IPS DF 6.9 (cell line): ENCODE results near the gene DNAI7.

Experiments used
- DNase-seq: peaks from one replicate; pipeline ENCODE4 v3.0.0-alpha.2; 2013; ENCODE audit warnings: low read depth, low spot score
- H3K27ac ChIP-seq: one replicate; pipeline ENCODE4 v1.5.1; 2013; ENCODE audit warnings: low read length, control low read depth
- H3K27me3 ChIP-seq: 2 replicates; pipeline ENCODE4 v1.6.1; 2013; ENCODE audit warnings: mild to moderate bottlenecking, low read length; ENCODE audit not compliant: control insufficient read depth, insufficient read depth
- H3K36me3 ChIP-seq: 2 replicates; pipeline ENCODE4 v1.6.1; 2013; ENCODE audit warnings: low read length; ENCODE audit not compliant: control insufficient read depth, insufficient read depth
- H3K4me1 ChIP-seq: 2 replicates; pipeline ENCODE4 v1.6.1; 2013; ENCODE audit warnings: low read length; ENCODE audit not compliant: control insufficient read depth, insufficient read depth
- H3K4me3 ChIP-seq: 2 replicates; pipeline ENCODE4 v1.5.1; 2013; ENCODE audit warnings: mild to moderate bottlenecking, low read length
- H3K9me3 ChIP-seq: 2 replicates; pipeline ENCODE4 v1.6.1; 2013; ENCODE audit warnings: low read length, inconsistent platforms; ENCODE audit not compliant: control insufficient read depth, insufficient read depth
- WGBS: extraction: QIAGEN DNeasy Blood & Tissue Kit; methylation state at CpG from one replicate; pipeline ENCODE4 v1.1.7; 2013; ENCODE audit warnings: mixed read lengths, missing lambda C conversion rate; ENCODE audit not compliant: insufficient read length, insufficient coverage; 5-methylcytosine and 5-hydroxymethylcytosine counted together

DNAI7 gene

GRCh38 chr12:25106818-25107217, 88.1 kb downstream of the DNAI7 start:
- H3K27ac ChIP-seq, result no peak overlapping the region
- H3K36me3 ChIP-seq, result no peaks in the 10 kb centered on the region
- H3K4me1 ChIP-seq, result no peaks in the 10 kb centered on the region
- no peak overlapping the region for H3K4me3 ChIP-seq
- no peaks in the 10 kb centered on the region for H3K9me3 ChIP-seq
- no peak for DNase-seq
- H3K27me3 ChIP-seq, result no peaks in the 10 kb centered on the region

GRCh38 chr12:25102402-25102801, 92.6 kb downstream of the DNAI7 start:
- WGBS, result no CpG with 5 or more reads among the region's 4 CpGs
- Histone ChIP-seq H3K4me1 (no peaks in the 10 kb centered on the region), H3K36me3 (no peaks in the 10 kb centered on the region), H3K27ac (no peak overlapping the region), H3K27me3 (no peaks in the 10 kb centered on the region), H3K9me3 (no peaks in the 10 kb centered on the region), H3K4me3 (no peak overlapping the region)
- DNase-seq, result no peak

GRCh38 chr12:25101092-25101445, 93.9 kb downstream of the DNAI7 start:
- Histone ChIP-seq H3K27ac (no peak overlapping the region), H3K4me1 (no peaks in the 10 kb centered on the region), H3K27me3 (no peaks in the 10 kb centered on the region), H3K36me3 (no peaks in the 10 kb centered on the region), H3K4me3 (no peak overlapping the region), H3K9me3 (no peaks in the 10 kb centered on the region)
- no peak for DNase-seq
- WGBS, result no CpG with 5 or more reads among the region's 4 CpGs

- WGBS, result no CpG with 5 or more reads among the region's 2 CpGs
- Histone ChIP-seq H3K4me1 (no peaks in the 10 kb centered on the region), H3K9me3 (no peaks in the 10 kb centered on the region), H3K27ac (no peak overlapping the region), H3K36me3 (no peaks in the 10 kb centered on the region), H3K27me3 (no peaks in the 10 kb centered on the region), H3K4me3 (no peak overlapping the region)
- DNase-seq, result no peak
Observed at GRCh38 chr12:25100194-25101091, 94.5 kb downstream of the DNAI7 start.

- no peaks in the 10 kb centered on the region for H3K36me3 ChIP-seq
- WGBS, result no CpG with 5 or more reads among the region's 2 CpGs
- H3K27ac ChIP-seq, result no peak overlapping the region
- no peak overlapping the region for H3K4me3 ChIP-seq
- no peaks in the 10 kb centered on the region for H3K27me3 ChIP-seq
- no peak for DNase-seq
- H3K9me3 ChIP-seq, result no peaks in the 10 kb centered on the region
- no peaks in the 10 kb centered on the region for H3K4me1 ChIP-seq
Observed at GRCh38 chr12:25099010-25099409, 96.0 kb downstream of the DNAI7 start.

GRCh38 chr12:25089738-25090137, 105.2 kb downstream of the DNAI7 start:
- Histone ChIP-seq H3K27ac (no peak overlapping the region), H3K36me3 (no peaks in the 10 kb centered on the region), H3K27me3 (no peaks in the 10 kb centered on the region), H3K9me3 (no peaks in the 10 kb centered on the region), H3K4me3 (no peak overlapping the region), H3K4me1 (no peaks in the 10 kb centered on the region)
- no peak for DNase-seq
- no CpG with 5 or more reads among the region's 2 CpGs for WGBS

- no peaks in the 10 kb centered on the region for H3K4me1 ChIP-seq
- no CpG with 5 or more reads among the region's 10 CpGs for WGBS
- no peaks in the 10 kb centered on the region for H3K27me3 ChIP-seq
- no peaks in the 10 kb centered on the region for H3K36me3 ChIP-seq
- no peaks in the 10 kb centered on the region for H3K9me3 ChIP-seq
- H3K4me3 ChIP-seq, result no peak overlapping the region
- no peak overlapping the region for H3K27ac ChIP-seq
- DNase-seq, result no peak
Observed at GRCh38 chr12:25087596-25087995, 107.4 kb downstream of the DNAI7 start.

- no peaks in the 10 kb centered on the region for H3K9me3 ChIP-seq
- H3K4me1 ChIP-seq, result no peaks in the 10 kb centered on the region
- H3K36me3 ChIP-seq, result no peaks in the 10 kb centered on the region
- H3K4me3 ChIP-seq, result no peak overlapping the region
- H3K27me3 ChIP-seq, result no peaks in the 10 kb centered on the region
- no peak overlapping the region for H3K27ac ChIP-seq
- DNase-seq, result no peak
- WGBS, result no CpG with 5 or more reads among the region's 2 CpGs
Observed at GRCh38 chr12:25084816-25085215, 110.1 kb downstream of the DNAI7 start.

- no peak overlapping the region for H3K4me3 ChIP-seq
- H3K4me1 ChIP-seq, result no peaks in the 10 kb centered on the region
- H3K27me3 ChIP-seq, result no peaks in the 10 kb centered on the region
- DNase-seq, result no peak
- no CpG with 5 or more reads among the region's 5 CpGs for WGBS
- no peaks in the 10 kb centered on the region for H3K36me3 ChIP-seq
- H3K27ac ChIP-seq, result no peak overlapping the region
- H3K9me3 ChIP-seq, result no peaks in the 10 kb centered on the region
Observed at GRCh38 chr12:25083211-25083610, 111.7 kb downstream of the DNAI7 start.

GRCh38 chr12:25082628-25083027, 112.3 kb downstream of the DNAI7 start:
- H3K36me3 ChIP-seq, result no peaks in the 10 kb centered on the region
- DNase-seq, result no peak
- no peaks in the 10 kb centered on the region for H3K4me1 ChIP-seq
- H3K9me3 ChIP-seq, result no peaks in the 10 kb centered on the region
- H3K27me3 ChIP-seq, result no peaks in the 10 kb centered on the region
- H3K4me3 ChIP-seq, result no peak overlapping the region
- no CpG with 5 or more reads among the region's 2 CpGs for WGBS
- no peak overlapping the region for H3K27ac ChIP-seq

GRCh38 chr12:25079393-25079792, 115.6 kb downstream of the DNAI7 start:
- no peak overlapping the region for H3K4me3 ChIP-seq
- H3K27ac ChIP-seq, result no peak overlapping the region
- no peaks in the 10 kb centered on the region for H3K9me3 ChIP-seq
- WGBS, result no CpG with 5 or more reads among the region's 5 CpGs
- H3K27me3 ChIP-seq, result no peaks in the 10 kb centered on the region
- no peak for DNase-seq
- H3K36me3 ChIP-seq, result no peaks in the 10 kb centered on the region
- H3K4me1 ChIP-seq, result no peaks in the 10 kb centered on the region
